Loucy (cell line): Measurements from ENCODE around the gene MVD.

Source experiments
- H2AFZ ChIP-seq: fragments of 200-600 bp; sonication (generic); 2 replicates; pipeline ENCODE4 v1.6.0; 2016; ENCODE audit warnings: antibody characterized with exemption, mild to moderate bottlenecking, low read length, moderate library complexity
- H3F3A ChIP-seq: fragments of 200-600 bp; 2 replicates; pipeline ENCODE4 v1.6.0; 2016; ENCODE audit warnings: antibody characterized with exemption, low read depth, mild to moderate bottlenecking
- H3K27me3 ChIP-seq: fragments of 200-600 bp; sonication (generic); 2 replicates; pipeline ENCODE4 v1.6.1; 2014; ENCODE audit warnings: low read length, mild to moderate bottlenecking; ENCODE audit not compliant: insufficient read depth, poor library complexity, severe bottlenecking
- H3K36me3 ChIP-seq: fragments of 200-600 bp; sonication (generic); 2 replicates; pipeline ENCODE4 v1.6.1; 2016; ENCODE audit warnings: low read length; ENCODE audit not compliant: insufficient read depth
- H3K4me1 ChIP-seq: fragments of 200-600 bp; sonication (generic); 2 replicates; pipeline ENCODE4 v1.5.1; 2014; ENCODE audit warnings: low read length, mild to moderate bottlenecking; ENCODE audit not compliant: insufficient read depth, poor library complexity, severe bottlenecking
- H3K4me2 ChIP-seq: fragments of 200-600 bp; sonication (generic); 2 replicates; pipeline ENCODE4 v1.6.0; 2014; ENCODE audit warnings: antibody characterized with exemption, low read length, low read depth, mild to moderate bottlenecking; ENCODE audit not compliant: poor library complexity, severe bottlenecking
- H3K4me3 ChIP-seq: fragments of 200-600 bp; sonication (generic); 2 replicates; pipeline ENCODE4 v1.5.1; 2014; ENCODE audit warnings: low read length, mild to moderate bottlenecking, mixed read lengths; ENCODE audit not compliant: poor library complexity, severe bottlenecking
- H3K79me2 ChIP-seq: fragments of 200-600 bp; sonication (generic); 2 replicates; pipeline ENCODE4 v1.6.1; 2014; ENCODE audit warnings: low read length; ENCODE audit not compliant: insufficient read depth
- H3K9ac ChIP-seq: fragments of 200-600 bp; sonication (generic); 2 replicates; pipeline ENCODE4 v1.6.0; 2014; ENCODE audit warnings: mild to moderate bottlenecking, low read depth, low read length, moderate library complexity; ENCODE audit not compliant: poor library complexity, severe bottlenecking
- H3K9me2 ChIP-seq: fragments of 200-600 bp; sonication (generic); replicated peaks from 2 replicates; pipeline ENCODE4 v1.6.1; 2016; ENCODE audit warnings: low read depth, low read length, mixed read lengths
- H3K9me3 ChIP-seq: fragments of 200-600 bp; sonication (generic); 2 replicates; pipeline ENCODE4 v1.6.1; 2014; ENCODE audit warnings: mild to moderate bottlenecking, antibody characterized with exemption, low read length, low read depth; ENCODE audit not compliant: insufficient read depth
- H4K20me1 ChIP-seq: fragments of 200-600 bp; sonication (generic); 2 replicates; pipeline ENCODE4 v1.6.0; 2014; ENCODE audit warnings: antibody characterized with exemption, low read length, mild to moderate bottlenecking; ENCODE audit not compliant: insufficient read depth, poor library complexity, severe bottlenecking
- EZH2phosphoT487 ChIP-seq: fragments of 200-600 bp; IDR thresholded peaks from 2 replicates; pipeline ENCODE4 v1.6.1; 2018; ENCODE audit warnings: antibody characterized with exemption, mild to moderate bottlenecking, moderate library complexity, borderline replicate concordance
- TF ChIP-seq, protein P1 (sequence below): fragments of 200-600 bp; sonication (generic); conservative IDR thresholded peaks from 2 replicates; pipeline ENCODE4 v1.5.1; 2014; ENCODE audit warnings: mild to moderate bottlenecking, antibody characterized with exemption, low read length

Gene MVD

DNA sequence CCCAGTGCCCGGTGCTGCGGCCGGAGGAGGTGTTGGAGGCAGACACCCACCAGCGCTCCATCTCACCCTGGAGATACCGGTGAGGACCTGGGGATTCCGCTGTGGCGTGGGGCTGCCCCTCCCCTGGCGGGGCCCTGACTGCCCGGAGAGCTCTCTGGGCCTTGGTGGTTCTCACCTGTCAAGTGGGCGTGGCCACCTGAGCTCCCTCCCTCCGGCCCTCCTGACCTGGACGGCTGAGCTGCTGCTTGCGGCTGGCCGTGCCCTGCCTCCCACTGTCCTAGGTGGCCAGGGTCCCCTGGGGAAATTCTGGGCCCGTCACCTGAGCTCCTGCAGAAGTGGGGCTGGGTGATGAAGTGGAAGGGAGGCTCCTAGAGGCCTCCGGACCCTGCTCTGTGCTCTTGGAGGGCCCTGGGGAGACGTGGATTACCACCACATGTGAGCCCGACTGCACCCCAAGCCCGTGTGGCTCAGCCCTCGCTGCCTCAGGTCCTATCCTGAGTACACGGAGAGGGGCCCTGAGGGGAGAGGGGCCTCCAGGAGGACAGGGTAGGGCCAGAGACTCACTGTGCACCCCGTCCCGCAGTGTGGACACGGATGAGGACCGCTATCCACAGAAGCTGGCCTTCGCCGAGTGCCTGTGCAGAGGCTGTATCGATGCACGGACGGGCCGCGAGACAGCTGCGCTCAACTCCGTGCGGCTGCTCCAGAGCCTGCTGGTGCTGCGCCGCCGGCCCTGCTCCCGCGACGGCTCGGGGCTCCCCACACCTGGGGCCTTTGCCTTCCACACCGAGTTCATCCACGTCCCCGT is 23.5 kb downstream of the MVD start:
- H3K9me2 ChIP-seq: no peaks in the 10 kb centered on the region
- H3K4me2 ChIP-seq: no peak overlapping the region
- no peaks in the 10 kb centered on the region for H3K4me1 ChIP-seq
- TF ChIP-seq, protein P1, sequence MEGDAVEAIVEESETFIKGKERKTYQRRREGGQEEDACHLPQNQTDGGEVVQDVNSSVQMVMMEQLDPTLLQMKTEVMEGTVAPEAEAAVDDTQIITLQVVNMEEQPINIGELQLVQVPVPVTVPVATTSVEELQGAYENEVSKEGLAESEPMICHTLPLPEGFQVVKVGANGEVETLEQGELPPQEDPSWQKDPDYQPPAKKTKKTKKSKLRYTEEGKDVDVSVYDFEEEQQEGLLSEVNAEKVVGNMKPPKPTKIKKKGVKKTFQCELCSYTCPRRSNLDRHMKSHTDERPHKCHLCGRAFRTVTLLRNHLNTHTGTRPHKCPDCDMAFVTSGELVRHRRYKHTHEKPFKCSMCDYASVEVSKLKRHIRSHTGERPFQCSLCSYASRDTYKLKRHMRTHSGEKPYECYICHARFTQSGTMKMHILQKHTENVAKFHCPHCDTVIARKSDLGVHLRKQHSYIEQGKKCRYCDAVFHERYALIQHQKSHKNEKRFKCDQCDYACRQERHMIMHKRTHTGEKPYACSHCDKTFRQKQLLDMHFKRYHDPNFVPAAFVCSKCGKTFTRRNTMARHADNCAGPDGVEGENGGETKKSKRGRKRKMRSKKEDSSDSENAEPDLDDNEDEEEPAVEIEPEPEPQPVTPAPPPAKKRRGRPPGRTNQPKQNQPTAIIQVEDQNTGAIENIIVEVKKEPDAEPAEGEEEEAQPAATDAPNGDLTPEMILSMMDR: no peak
- TF ChIP-seq EZH2phosphoT487: no peak
- no peaks in the 10 kb centered on the region for H3K79me2 ChIP-seq
- H4K20me1 ChIP-seq: no peaks in the 10 kb centered on the region
- no peaks in the 10 kb centered on the region for H3K27me3 ChIP-seq
- H3K9me3 ChIP-seq: no peaks in the 10 kb centered on the region
- H3K4me3 ChIP-seq: no peak overlapping the region
- no peak overlapping the region for H2AFZ ChIP-seq
- no peaks in the 10 kb centered on the region for H3F3A ChIP-seq
- no peak overlapping the region for H3K9ac ChIP-seq
- H3K36me3 ChIP-seq: no peaks in the 10 kb centered on the region

DNA sequence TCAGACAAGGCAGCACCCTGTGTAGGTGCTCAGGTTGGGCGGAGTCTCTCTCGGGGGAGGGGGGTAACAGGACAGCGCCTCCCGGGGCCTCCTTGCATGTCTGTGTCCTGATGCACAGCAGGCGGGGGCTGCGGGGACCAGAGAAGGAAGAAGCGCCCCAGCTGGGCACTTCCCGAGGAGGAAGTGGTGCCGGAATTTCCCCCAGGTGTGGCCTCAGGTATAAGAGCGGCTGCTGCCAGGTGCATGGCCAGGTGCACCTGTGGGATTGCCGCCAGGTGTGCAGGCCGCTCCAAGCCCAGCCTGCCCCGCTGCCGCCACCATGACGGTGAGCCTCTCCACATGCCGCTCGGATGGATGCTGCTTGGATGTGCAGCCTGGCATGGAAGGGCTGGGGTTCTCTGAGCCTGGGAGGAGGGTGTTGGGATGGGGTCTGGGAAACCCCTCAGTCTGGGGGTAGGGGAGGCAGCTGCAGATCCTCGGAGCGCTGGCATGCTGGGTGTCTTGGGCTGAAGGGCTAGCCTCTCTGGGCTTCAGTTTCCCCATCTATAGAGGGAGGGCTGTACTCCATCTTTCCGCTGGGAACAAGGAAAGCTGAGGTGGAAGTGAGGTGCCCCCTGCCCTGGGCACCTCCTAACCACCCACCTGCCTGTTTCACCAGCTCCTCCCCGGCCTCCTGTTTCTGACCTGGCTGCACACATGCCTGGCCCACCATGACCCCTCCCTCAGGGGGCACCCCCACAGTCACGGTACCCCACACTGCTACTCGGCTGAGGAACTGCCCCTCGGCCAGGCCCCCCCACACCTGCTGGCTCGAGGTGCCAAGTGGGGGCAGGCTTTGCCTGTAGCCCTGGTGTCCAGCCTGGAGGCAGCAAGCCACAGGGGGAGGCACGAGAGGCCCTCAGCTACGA is 24.3 kb downstream of the MVD start, which contains the start of gene IL17C:
Gene IL17C, plus strand, starts transcription at position 250 of the 908 bp plus-strand sequence. Its CDS starts 70 bp downstream, at position 320.
- no peaks in the 10 kb centered on the region for H3K9me2 ChIP-seq
- H2AFZ ChIP-seq: no peak within 1 kb of the TSS
- no peak within 1 kb of the TSS for H3K4me3 ChIP-seq
- H3K4me1 ChIP-seq: no peaks in the 10 kb centered on the region
- no peak for TF ChIP-seq EZH2phosphoT487
- TF ChIP-seq, protein P1: no peak
- no peaks in the 10 kb centered on the region for H3K79me2 ChIP-seq
- no peaks in the 10 kb centered on the region for H4K20me1 ChIP-seq
- H3F3A ChIP-seq: no peaks in the 10 kb centered on the region
- no peak within 1 kb of the TSS for H3K4me2 ChIP-seq
- H3K27me3 ChIP-seq: no peaks in the 10 kb centered on the region
- no peaks in the 10 kb centered on the region for H3K9me3 ChIP-seq
- H3K36me3 ChIP-seq: no peaks in the 10 kb centered on the region
- H3K9ac ChIP-seq: no peak within 1 kb of the TSS

DNA sequence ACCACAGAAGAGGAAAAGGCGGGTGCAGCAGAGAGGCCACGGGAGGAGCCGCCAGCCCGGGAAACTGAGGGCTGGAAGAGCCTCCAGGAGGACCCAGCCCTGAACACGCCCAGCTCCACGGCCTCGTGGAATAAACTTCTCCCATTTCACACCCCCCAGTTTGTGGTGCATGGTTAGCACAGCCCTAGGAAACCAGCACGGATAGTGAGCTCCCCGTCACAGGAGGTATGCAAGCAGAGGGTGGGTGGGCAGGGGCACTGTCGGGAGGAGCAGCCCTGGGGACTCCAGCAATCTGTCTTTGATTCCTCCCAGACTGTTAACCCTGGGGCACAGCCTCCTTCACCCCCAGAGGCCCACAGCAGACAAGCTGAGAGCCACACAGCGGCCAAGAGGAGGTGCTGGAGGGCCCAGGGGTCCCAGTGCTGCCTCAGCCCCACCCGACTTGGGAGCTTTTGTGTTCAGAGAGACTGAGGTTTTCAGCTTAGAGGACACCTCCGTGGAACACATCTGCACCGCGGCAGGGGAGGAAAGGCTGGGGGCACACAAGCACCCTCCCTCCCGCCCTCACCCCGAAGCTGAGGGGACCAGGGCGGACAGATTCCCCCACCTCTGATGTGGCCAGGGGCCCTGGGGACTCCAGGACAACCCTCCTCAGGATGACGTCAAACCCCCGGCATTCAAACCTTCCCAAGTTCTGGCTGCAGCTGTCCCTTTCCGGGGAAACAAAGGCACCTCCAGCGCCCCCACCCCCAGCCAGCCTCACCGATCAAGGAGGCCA is 26.2 kb downstream of the MVD start:
- Histone ChIP-seq H3K79me2 (no peaks in the 10 kb centered on the region), H4K20me1 (no peaks in the 10 kb centered on the region), H3K36me3 (no peaks in the 10 kb centered on the region), H2AFZ (no peak overlapping the region), H3K9me3 (no peaks in the 10 kb centered on the region), H3K4me2 (no peak overlapping the region), H3K4me3 (no peak overlapping the region), H3F3A (no peaks in the 10 kb centered on the region), H3K4me1 (no peaks in the 10 kb centered on the region), H3K9me2 (no peaks in the 10 kb centered on the region), H3K9ac (no peak overlapping the region), H3K27me3 (no peaks in the 10 kb centered on the region)
- TF ChIP-seq, protein P1: no peak
- no peak for TF ChIP-seq EZH2phosphoT487
